ENCODE measurements around the gene CCDC146. TPM values are rescaled to one million over a fixed set of nuclear protein-coding genes. Genes with fewer than 3 reads are reported as not detected.

The CCDC146 gene
- total and polyA plus RNA-seq, 2 of the 8 experiments (the other 6 are each of a cell fraction or from before 2014, with no cell fraction given), result 0.88 to 2.4 TPM

DNA sequence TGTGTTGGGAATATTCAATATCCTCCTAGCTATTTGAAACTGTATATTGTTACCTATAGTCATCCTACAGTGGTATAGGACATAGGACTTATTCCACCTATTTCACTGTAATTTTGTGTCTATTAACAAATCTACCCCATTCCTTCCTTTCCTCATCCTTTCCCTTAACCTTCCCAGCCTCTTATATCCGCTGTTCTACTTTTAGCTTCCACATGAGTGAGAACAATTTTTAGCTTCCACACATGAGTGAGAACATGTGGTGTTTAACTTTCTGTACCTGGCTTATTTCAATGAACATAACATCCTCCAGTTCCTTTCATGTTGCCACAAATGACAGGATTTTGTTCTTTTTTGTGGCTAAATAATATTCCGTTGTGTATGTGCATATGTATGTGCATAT, 173.1 kb downstream of the CCDC146 start:
- Histone ChIP-seq H2BK15ac (ENCODE audit: low read length) (no peak overlapping the region), H2BK5ac (ENCODE audit: low read depth, low read length) (no peak overlapping the region), H3K4me2 (ENCODE audit: insufficient read depth in 1 of 2, low read depth in 2 of 2, low read length in 2 of 2) (no peak overlapping the region), H3K23me2 (ENCODE audit: low read depth, low read length) (no peaks in the 10 kb centered on the region), H2AFZ (ENCODE audit: low read length) (no peak overlapping the region), H3K14ac (ENCODE audit: insufficient read length) (no peak overlapping the region), H2BK12ac (ENCODE audit: low read depth, low read length) (no peak overlapping the region), H3K56ac (replicated peaks; ENCODE audit: insufficient read length, low read depth, low read length) (no peak overlapping the region), H3K27me3 (replicated peaks in 1 of 4; ENCODE audit: control insufficient read depth in 3 of 4, extremely low read depth in 1 of 4, insufficient read depth in 3 of 4, low read length in 3 of 4) (no peaks in the 10 kb centered on the region), H2BK120ac (replicated peaks; ENCODE audit: low read depth, low read length) (no peak overlapping the region), H3K36me3 (ENCODE audit: control insufficient read depth in 2 of 4, insufficient read depth in 4 of 4, low read length in 3 of 4) (no peaks in the 10 kb centered on the region), H3K4ac (replicated peaks; ENCODE audit: insufficient read length, low read depth, low read length) (no peak overlapping the region), H4K5ac (ENCODE audit: insufficient read length, low read depth, low read length) (no peak overlapping the region), H4K91ac (replicated peaks; ENCODE audit: insufficient read length, low read length) (no peak overlapping the region), H2AK5ac (ENCODE audit: low read depth, low read length) (no peak overlapping the region), H3K9me3 (ENCODE audit: insufficient read depth in 2 of 2, low read depth in 1 of 2, low read length in 1 of 2) (no peaks in the 10 kb centered on the region), H4K8ac (ENCODE audit: extremely low read depth, insufficient read depth, low read length) (no peak overlapping the region), H3K79me2 (ENCODE audit: control insufficient read depth in 1 of 2, insufficient read depth in 2 of 2, low read length in 2 of 2) (no peaks in the 10 kb centered on the region), H3K79me1 (ENCODE audit: low read depth, low read length) (no peaks in the 10 kb centered on the region), H3K9ac (replicated peaks in 1 of 4; ENCODE audit: extremely low read depth in 1 of 4, low read depth in 3 of 4, low read length in 3 of 4) (no peak overlapping the region), H3K18ac (ENCODE audit: extremely low read depth, low read length) (no peak overlapping the region), H4K20me1 (replicated peaks in 1 of 2; ENCODE audit: control insufficient read depth in 1 of 2, insufficient read depth in 2 of 2, low read length in 2 of 2) (no peaks in the 10 kb centered on the region), H3K4me3 (ENCODE audit: extremely low read depth in 1 of 4, insufficient read depth in 2 of 4, low read depth in 3 of 4, low read length in 4 of 4) (no peak overlapping the region), H3K27ac (ENCODE audit: low read depth, low read length) (no peak overlapping the region), H2BK20ac (ENCODE audit: low read length) (no peak overlapping the region), H3K4me1 (replicated peaks in 1 of 4; ENCODE audit: control insufficient read depth in 3 of 4, insufficient read depth in 4 of 4, low read length in 3 of 4) (no peaks in the 10 kb centered on the region), H3K23ac (ENCODE audit: insufficient read length) (no peak overlapping the region)
- DNase-seq (ENCODE audit: low read depth in 1 of 2, low spot score in 2 of 2) (no peak), FAIRE-seq (no peak)
- ChIA-PET CTCF (ENCODE audit: partially characterized antibody) (no interaction called here), POLR2A (ENCODE audit: partially characterized antibody) (no interaction called here)
- 65% methylated on average over 2 of the region's 2 CpGs; no CpG with 5 or more reads in 1 of the 2 experiments for WGBS, 2 experiments (ENCODE audit: extremely low coverage in 1 of 2, insufficient coverage in 1 of 2, insufficient read length in 1 of 2, insufficient replicate concordance in 2 of 2, low coverage in 1 of 2, low lambda C conversion rate in 2 of 2, missing lambda C conversion rate in 1 of 2)
- TF ChIP-seq FOSL1 (IDR thresholded peaks at IDR 0.05; ENCODE audit: insufficient read depth, low read depth, low read length) (no peak), KDM5A (IDR thresholded peaks at IDR 0.05; ENCODE audit: low read length) (no peak), RBBP5 (IDR thresholded peaks at IDR 0.05; ENCODE audit: borderline replicate concordance, low read depth, low read length) (no peak), CHD2 (IDR thresholded peaks at IDR 0.05; ENCODE audit: low read length) (no peak), SAP30 (IDR thresholded peaks at IDR 0.05; ENCODE audit: insufficient read depth, insufficient replicate concordance, low read length) (no peak), HDAC2 (IDR thresholded peaks at IDR 0.05; ENCODE audit: borderline replicate concordance in 1 of 2, low read depth in 2 of 2, low read length in 2 of 2) (no peak), KDM4A (IDR thresholded peaks at IDR 0.05; ENCODE audit: low read depth, low read length, severe bottlenecking) (no peak), NANOG (IDR thresholded peaks at IDR 0.05; ENCODE audit: insufficient read depth, low read depth, low read length, poor library complexity, severe bottlenecking) (no peak), PHF8 (conservative IDR thresholded peaks at IDR 0.05; ENCODE audit: low read depth, low read length) (no peak), CBX8 (IDR thresholded peaks at IDR 0.05; ENCODE audit: borderline replicate concordance, low read depth, low read length) (no peak), SUZ12 (IDR thresholded peaks at IDR 0.05; ENCODE audit: low read length) (no peak), SP1 (IDR thresholded peaks at IDR 0.05; ENCODE audit: low read depth, low read length) (no peak)

All from H1 (cell line).